Osteocyte (in vitro differentiated cells): Measurements from ENCODE around the gene FAAH. TPM values are rescaled to one million over a fixed set of nuclear protein-coding genes. Genes with fewer than 3 reads are reported as not detected.

Experiments used
- DNase-seq: peaks from one replicate; pipeline ENCODE4 v3.0.0; 2021; ENCODE audit warnings: mixed read lengths; ENCODE audit not compliant: unreplicated experiment; ENCODE audit errors: extremely low spot score
- H3K27ac Mint-ChIP-seq: one replicate; pipeline ENCODE4 v1.8.0; 2021; ENCODE audit warnings: mild to moderate bottlenecking, mixed read lengths; ENCODE audit not compliant: unreplicated experiment
- H3K27me3 Mint-ChIP-seq: one replicate; pipeline ENCODE4 v1.8.0; 2021; ENCODE audit warnings: mixed read lengths; ENCODE audit not compliant: unreplicated experiment
- H3K36me3 Mint-ChIP-seq: one replicate; pipeline ENCODE4 v1.8.0; 2021; ENCODE audit warnings: mixed read lengths; ENCODE audit not compliant: unreplicated experiment
- H3K4me1 Mint-ChIP-seq: one replicate; pipeline ENCODE4 v1.8.0; 2021; ENCODE audit warnings: mixed read lengths; ENCODE audit not compliant: unreplicated experiment
- H3K4me3 Mint-ChIP-seq: one replicate; pipeline ENCODE4 v1.8.0; 2021; ENCODE audit warnings: mild to moderate bottlenecking, moderate library complexity, mixed read lengths; ENCODE audit not compliant: unreplicated experiment
- H3K9me3 Mint-ChIP-seq: one replicate; pipeline ENCODE4 v1.8.0; 2021; ENCODE audit warnings: mixed read lengths; ENCODE audit not compliant: unreplicated experiment
- total RNA-seq: library from RNA; stranded (reverse); gene quantifications from 2 replicates; pipeline ENCODE4 v1.2.1, GENCODE V29; 2021
- TF ChIP-seq, protein P1 (sequence below): fragments of 200-600 bp; sonication (generic); IDR thresholded peaks from 2 replicates; pipeline ENCODE4 v1.5.0; 2021; ENCODE audit warnings: antibody characterized with exemption, mild to moderate bottlenecking, moderate library complexity

Gene FAAH
- total RNA-seq, 1 donor from 2014 or later: 15.3 TPM

DNA sequence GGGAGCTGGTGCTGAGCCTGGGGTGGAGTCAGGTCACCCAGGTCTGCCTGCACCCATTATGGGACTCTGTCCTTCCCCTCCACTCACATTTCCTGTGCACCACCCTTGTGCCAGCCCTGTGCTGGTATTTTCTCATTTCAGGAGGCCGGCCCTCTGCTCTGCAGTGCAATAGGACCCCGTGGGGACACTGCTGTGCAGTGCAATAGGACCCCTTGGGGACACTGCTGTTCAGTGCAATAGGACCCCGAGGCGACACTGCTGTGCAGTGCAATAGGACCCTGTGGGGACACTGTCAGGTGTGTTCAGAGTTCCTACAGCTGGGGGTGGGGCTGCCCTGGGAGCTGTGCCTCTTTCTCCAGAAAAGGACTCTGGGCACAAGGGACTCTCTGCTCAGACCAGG is 59.3 kb downstream of the FAAH start:
- no peaks in the 10 kb centered on the region for H3K9me3 Mint-ChIP-seq
- H3K36me3 Mint-ChIP-seq: no peaks in the 10 kb centered on the region
- no peak for DNase-seq
- peaks cover 3% of the 10 kb centered on the region for H3K4me1 Mint-ChIP-seq
- H3K27ac Mint-ChIP-seq: no peak overlapping the region
- H3K4me3 Mint-ChIP-seq: no peak overlapping the region
- TF ChIP-seq, protein P1, sequence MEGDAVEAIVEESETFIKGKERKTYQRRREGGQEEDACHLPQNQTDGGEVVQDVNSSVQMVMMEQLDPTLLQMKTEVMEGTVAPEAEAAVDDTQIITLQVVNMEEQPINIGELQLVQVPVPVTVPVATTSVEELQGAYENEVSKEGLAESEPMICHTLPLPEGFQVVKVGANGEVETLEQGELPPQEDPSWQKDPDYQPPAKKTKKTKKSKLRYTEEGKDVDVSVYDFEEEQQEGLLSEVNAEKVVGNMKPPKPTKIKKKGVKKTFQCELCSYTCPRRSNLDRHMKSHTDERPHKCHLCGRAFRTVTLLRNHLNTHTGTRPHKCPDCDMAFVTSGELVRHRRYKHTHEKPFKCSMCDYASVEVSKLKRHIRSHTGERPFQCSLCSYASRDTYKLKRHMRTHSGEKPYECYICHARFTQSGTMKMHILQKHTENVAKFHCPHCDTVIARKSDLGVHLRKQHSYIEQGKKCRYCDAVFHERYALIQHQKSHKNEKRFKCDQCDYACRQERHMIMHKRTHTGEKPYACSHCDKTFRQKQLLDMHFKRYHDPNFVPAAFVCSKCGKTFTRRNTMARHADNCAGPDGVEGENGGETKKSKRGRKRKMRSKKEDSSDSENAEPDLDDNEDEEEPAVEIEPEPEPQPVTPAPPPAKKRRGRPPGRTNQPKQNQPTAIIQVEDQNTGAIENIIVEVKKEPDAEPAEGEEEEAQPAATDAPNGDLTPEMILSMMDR: no peak
- peaks cover 53% of the 10 kb centered on the region for H3K27me3 Mint-ChIP-seq

DNA sequence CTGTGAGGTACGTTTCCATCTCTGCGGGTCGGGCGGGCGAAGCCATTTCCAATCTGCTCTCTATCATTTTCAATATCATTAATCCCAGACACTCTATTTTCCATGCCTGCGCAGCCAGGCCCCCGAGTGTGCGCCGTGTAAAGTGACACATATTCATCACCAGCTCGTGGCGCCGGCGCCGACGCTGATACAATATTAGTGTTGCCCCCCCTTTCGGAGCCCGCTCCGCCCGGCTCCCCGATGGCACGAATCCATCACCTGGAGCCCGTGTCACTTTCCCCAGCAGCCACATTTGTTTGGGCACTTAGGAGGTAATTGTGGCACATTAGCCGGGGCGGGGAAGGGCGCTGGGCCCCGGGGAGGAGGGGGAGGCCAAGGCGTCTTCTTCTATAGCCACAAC is 61.8 kb downstream of the FAAH start:
- no peak for DNase-seq
- Mint-ChIP-seq H3K9me3 (no peaks in the 10 kb centered on the region), H3K4me3 (no peak overlapping the region), H3K4me1 (no peaks in the 10 kb centered on the region), H3K36me3 (no peaks in the 10 kb centered on the region), H3K27me3 (peaks cover 58% of the 10 kb centered on the region), H3K27ac (no peak overlapping the region)
- TF ChIP-seq, protein P1: no peak

DNA sequence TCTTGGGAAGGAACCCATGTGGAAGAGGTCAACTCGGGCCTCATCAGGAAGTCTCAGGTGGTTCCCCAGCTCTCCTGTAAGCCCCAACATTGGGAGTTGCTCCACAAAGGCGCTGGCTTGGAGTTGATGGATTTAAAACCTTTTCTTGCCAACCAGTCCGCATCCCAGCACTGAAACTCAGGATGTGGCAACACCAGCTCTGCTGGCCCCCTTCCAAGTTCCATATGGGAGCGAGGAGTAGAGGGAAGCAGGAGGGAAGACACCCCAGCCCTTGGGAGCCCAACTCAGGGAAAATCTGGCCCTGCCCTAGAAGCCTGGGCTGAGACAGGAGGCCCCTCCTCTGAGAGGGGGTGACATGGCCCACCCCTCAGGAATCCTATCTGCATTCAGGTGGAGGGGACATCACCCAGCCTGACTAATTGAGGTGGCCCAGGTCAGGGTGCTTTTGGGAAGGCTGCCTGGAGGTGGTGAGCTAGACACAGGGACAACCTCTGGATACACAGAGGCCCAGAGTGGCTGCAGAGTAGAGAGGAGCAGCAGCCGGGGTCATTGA is 62.4 kb downstream of the FAAH start:
- Mint-ChIP-seq H3K9me3 (no peaks in the 10 kb centered on the region), H3K36me3 (no peaks in the 10 kb centered on the region), H3K4me1 (no peaks in the 10 kb centered on the region), H3K4me3 (no peak overlapping the region), H3K27me3 (peaks cover 58% of the 10 kb centered on the region), H3K27ac (no peak overlapping the region)
- TF ChIP-seq, protein P1: no peak
- DNase-seq: no peak

DNA sequence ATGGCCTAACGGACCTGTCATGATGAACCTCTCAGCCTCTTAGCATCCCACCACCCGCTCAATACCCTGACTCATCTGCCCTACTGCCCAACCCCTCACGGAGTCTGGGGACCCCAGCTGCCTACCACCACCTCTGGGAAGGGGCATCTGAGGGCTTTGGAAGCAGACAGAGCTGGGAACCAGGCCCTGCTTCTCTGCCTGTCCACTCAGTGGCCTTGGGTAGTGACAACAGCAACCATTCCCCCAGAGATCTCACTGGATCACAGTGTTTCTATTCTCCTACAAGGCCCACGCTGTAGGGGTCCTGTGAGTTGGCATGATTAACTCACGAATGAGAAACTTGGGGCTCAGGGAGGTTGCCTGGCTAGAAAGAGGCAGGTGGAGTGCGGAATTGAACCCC is 63.1 kb downstream of the FAAH start:
- Mint-ChIP-seq H3K4me3 (no peak overlapping the region), H3K27me3 (peaks cover 58% of the 10 kb centered on the region), H3K9me3 (no peaks in the 10 kb centered on the region), H3K4me1 (no peaks in the 10 kb centered on the region), H3K27ac (no peak overlapping the region), H3K36me3 (no peaks in the 10 kb centered on the region)
- DNase-seq: no peak
- TF ChIP-seq, protein P1: no peak

DNA sequence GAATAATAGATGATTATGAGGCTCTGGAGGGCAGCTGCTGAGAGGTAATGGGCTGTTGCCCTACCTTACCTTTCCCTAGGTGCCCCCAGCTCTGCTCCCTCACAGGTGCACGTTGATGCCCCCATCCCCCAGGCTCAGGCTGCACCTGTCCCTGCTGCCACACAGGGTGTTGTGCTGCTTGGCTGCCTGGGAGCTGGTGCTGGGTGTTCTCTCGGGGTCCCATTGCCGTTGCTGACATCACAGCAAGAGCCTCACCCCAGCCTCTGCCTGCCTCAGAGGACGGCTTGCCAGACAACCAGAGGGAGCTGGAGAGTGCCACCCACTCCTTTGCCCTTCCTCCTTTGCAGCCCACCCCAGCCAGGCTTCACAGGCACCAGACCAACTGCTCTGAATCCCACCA is 64.1 kb downstream of the FAAH start:
- Mint-ChIP-seq H3K36me3 (no peaks in the 10 kb centered on the region), H3K27ac (no peak overlapping the region), H3K9me3 (no peaks in the 10 kb centered on the region), H3K4me1 (no peaks in the 10 kb centered on the region), H3K27me3 (peaks cover 59% of the 10 kb centered on the region), H3K4me3 (no peak overlapping the region)
- TF ChIP-seq, protein P1: no peak
- DNase-seq: no peak
